Activated naive CD8-positive, alpha-beta T cell treated with anti-CD3 and anti-CD28 coated beads, Interleukin-2, amount 10 ng/mL, durations not matched to agents 7 days and 5 days (primary cell): ENCODE results near the gene PCDHGC4. TPM values are rescaled to one million over a fixed set of nuclear protein-coding genes. Genes with fewer than 3 reads are reported as not detected.

Experiments
- ATAC-seq: fragments of 150-1000 bp; cut with Tn5 transposase; one replicate; pipeline ENCODE4 v1.10.0; 2021; ENCODE audit warnings: low read depth, moderate library complexity
- POLR2A ChIA-PET: fragments of 350-600 bp; sonication (Branson Sonifier 250); formaldehyde crosslinking; loops from one replicate; lab custom pipeline; 2021; ENCODE audit warnings: antibody characterized with exemption; lab: Charles Lee
- DNase-seq: peaks from one replicate; pipeline ENCODE4 v3.0.0; 2021
- H3K27ac Mint-ChIP-seq: one replicate; pipeline ENCODE4 v1.8.0; 2022; ENCODE audit warnings: mild to moderate bottlenecking, mixed read lengths
- H3K27me3 Mint-ChIP-seq: one replicate; pipeline ENCODE4 v1.8.0; 2022; ENCODE audit warnings: mild to moderate bottlenecking, moderate library complexity, mixed read lengths
- H3K36me3 Mint-ChIP-seq: one replicate; pipeline ENCODE4 v1.8.0; 2021; ENCODE audit warnings: mild to moderate bottlenecking, mixed read lengths
- H3K4me1 Mint-ChIP-seq: one replicate; pipeline ENCODE4 v1.8.0; 2021; ENCODE audit warnings: mixed read lengths
- H3K4me3 Mint-ChIP-seq: one replicate; pipeline ENCODE4 v1.8.0; 2022; ENCODE audit warnings: mild to moderate bottlenecking, moderate library complexity, mixed read lengths
- H3K9me3 Mint-ChIP-seq: one replicate; pipeline ENCODE4 v1.8.0; 2021; ENCODE audit warnings: mixed read lengths
- total RNA-seq, 2 experiments: library from RNA; stranded (reverse); gene quantifications; one replicate each; pipeline ENCODE4 v1.2.3, GENCODE V29; 2021

The PCDHGC4 gene
- total RNA-seq, 2 experiments from 2014 or later, result not detected

DNA sequence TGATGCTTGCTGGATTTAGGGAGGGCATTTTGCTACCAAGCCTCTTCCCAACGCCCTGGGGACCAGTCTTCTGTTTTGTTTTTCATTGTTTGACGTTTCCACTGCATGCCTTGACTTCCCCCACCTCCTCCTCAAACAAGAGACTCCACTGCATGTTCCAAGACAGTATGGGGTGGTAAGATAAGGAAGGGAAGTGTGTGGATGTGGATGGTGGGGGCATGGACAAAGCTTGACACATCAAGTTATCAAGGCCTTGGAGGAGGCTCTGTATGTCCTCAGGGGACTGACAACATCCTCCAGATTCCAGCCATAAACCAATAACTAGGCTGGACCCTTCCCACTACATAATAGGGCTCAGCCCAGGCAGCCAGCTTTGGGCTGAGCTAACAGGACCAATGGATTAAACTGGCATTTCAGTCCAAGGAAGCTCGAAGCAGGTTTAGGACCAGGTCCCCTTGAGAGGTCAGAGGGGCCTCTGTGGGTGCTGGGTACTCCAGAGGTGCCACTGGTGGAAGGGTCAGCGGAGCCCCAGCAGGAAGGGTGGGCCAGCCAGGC, 27.0 kb downstream of the PCDHGC4 start:
- Mint-ChIP-seq H3K27ac (no peak overlapping the region), H3K4me3 (no peak overlapping the region), H3K27me3 (no peaks in the 10 kb centered on the region), H3K4me1 (peaks cover 26% of the 10 kb centered on the region), H3K9me3 (no peaks in the 10 kb centered on the region), H3K36me3 (peaks cover 13% of the 10 kb centered on the region)
- DNase-seq, result no peak
- no peak for ATAC-seq
- POLR2A ChIA-PET, result no interaction called here

DNA sequence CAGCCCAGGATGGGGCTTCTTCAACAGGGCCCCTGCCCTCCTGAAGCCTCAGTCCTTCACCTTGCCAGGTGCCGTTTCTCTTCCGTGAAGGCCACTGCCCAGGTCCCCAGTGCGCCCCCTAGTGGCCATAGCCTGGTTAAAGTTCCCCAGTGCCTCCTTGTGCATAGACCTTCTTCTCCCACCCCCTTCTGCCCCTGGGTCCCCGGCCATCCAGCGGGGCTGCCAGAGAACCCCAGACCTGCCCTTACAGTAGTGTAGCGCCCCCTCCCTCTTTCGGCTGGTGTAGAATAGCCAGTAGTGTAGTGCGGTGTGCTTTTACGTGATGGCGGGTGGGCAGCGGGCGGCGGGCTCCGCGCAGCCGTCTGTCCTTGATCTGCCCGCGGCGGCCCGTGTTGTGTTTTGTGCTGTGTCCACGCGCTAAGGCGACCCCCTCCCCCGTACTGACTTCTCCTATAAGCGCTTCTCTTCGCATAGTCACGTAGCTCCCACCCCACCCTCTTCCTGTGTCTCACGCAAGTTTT, 27.6 kb downstream of the PCDHGC4 start:
- Mint-ChIP-seq H3K36me3 (peaks cover 16% of the 10 kb centered on the region), H3K9me3 (no peaks in the 10 kb centered on the region), H3K4me3 (peak overlapping the region; percentile 80), H3K27me3 (no peaks in the 10 kb centered on the region), H3K4me1 (peaks cover 26% of the 10 kb centered on the region), H3K27ac (peak overlapping the region; percentile 26)
- POLR2A ChIA-PET, result interaction anchor here (1.0 kb wide), 1 partner anchor 192 kb away, joined by 4 read pairs; the partner anchor contains the start of gene TAF7
- DNase-seq, result peak; percentile 88
- ATAC-seq, result peak; percentile 56

DNA sequence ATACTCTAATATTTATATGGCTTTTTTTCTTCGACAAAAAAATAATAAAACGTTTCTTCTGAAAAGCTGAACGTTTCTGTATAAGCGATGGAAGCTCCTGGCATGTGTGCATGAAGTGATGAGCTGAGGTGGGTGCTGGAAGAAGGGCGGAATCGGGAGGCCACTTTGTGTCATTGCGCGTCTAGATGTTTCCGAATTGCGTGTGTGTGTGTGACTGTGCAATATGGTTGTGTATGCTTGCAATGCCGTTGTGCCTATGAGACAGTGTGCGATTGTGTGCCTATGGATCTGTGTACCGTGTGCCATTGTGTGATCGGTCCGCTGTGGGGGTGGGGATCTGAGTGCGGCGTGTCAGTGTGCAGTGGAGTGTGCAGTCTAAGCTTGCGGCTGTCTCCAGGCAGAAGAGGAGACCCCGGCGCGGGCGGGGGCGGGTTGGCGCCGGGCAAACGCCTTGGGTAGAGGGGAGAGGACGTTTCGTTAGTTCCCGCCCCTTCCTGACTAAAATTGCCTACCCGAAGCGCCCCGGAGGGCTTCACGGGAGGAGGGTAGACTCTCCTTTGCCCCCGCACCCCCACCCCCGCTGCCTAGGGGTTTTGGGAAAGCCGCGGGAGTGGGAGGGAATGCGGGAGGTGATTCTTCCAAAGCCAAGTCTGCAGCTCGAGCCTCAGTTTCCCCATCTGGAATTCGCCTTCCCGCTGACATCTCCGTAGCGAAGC, 28.2 kb downstream of the PCDHGC4 start:
- ATAC-seq (peak; percentile 18), DNase-seq (peak; percentile 43)
- H3K9me3 Mint-ChIP-seq, result no peaks in the 10 kb centered on the region
- H3K27ac Mint-ChIP-seq, result peak overlapping the region; percentile 69
- peaks cover 26% of the 10 kb centered on the region for H3K4me1 Mint-ChIP-seq
- peak overlapping the region; percentile 80 for H3K4me3 Mint-ChIP-seq
- H3K36me3 Mint-ChIP-seq, result peaks cover 17% of the 10 kb centered on the region
- POLR2A ChIA-PET, result interaction anchor here (1.0 kb wide), 1 partner anchor 193 kb away, joined by 4 read pairs; the partner anchor contains the start of gene TAF7
- H3K27me3 Mint-ChIP-seq, result no peaks in the 10 kb centered on the region

DNA sequence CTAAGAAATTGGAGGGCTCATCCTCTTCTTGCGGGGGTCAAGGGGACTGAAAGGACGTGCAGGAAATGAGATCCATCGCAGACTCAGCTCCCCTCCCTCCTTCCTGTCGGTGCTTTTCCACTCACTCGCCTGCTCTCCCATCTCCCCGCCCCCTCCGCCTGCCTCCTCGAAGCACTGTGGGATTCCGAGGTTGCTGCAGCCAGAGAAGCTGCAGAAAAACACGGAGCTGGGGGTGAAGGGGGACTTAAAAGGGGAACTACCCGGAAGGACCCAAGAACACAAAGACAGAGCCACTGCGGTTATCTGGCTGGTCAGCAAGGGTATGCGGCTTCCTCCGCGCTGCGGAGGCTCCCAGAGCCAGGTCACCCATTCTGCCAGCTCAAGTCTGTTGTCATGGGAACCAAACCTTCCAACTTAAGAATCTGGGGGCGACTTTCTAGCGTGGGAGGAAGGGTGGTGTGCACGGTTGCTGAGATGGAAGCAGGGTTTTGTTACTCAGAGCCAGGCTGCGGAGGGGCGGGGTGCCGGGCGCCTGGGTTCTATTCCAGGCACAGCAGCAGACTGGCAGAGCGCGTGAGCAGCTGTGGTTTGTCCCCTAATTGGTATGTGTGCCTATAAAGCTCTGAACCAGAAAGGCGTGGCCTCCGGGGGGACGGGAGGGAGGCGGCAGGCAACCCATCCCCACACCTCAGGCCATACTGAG, 28.9 kb downstream of the PCDHGC4 start:
- Mint-ChIP-seq H3K27me3 (no peaks in the 10 kb centered on the region), H3K9me3 (no peaks in the 10 kb centered on the region), H3K27ac (peak overlapping the region; percentile 57), H3K36me3 (peaks cover 18% of the 10 kb centered on the region), H3K4me3 (peak overlapping the region; percentile 80), H3K4me1 (peaks cover 26% of the 10 kb centered on the region)
- DNase-seq, result peak; percentile 49
- peak; percentile 37 for ATAC-seq
- POLR2A ChIA-PET, result no interaction called here

DNA sequence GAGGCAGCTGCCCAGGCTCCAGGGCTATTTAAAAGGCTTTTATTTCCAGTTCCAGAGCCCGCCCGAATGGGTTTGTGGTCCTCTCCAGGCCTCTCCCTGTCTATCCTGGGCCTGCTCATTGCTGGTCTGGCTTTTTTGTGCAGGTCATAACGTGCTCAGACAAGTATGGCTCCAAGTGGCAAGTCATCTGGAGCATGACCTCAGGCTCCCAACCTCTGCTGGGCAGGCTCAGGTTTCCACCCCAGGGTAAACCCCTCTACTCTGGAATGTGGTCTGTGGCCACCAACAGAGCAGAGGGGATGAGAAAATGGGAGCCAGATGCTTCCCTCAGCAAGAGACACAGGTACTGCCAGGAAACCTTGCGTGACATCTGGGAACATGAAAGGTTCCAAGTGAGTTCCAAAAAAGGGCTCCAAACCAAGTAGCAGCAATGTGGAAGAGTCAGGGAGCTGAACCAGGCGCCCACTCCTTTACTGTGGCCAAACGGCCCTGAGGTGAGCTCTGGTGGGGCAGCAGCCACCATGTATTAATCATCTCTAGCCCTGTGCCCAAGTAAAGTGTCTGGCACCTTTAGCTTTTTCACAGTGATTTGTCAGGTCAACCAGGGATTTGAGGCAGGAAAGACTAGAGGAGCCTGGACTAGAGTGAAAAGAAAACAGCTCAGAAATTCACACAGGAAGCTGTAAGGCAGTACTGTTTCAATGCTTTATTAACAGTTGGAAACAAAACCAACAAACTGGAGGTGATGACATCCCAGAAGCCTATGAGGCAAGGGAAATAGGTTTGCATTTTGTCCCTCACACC, 29.7 kb downstream of the PCDHGC4 start:
- Mint-ChIP-seq H3K9me3 (no peaks in the 10 kb centered on the region), H3K27me3 (no peaks in the 10 kb centered on the region), H3K4me3 (no peak overlapping the region)

DNA sequence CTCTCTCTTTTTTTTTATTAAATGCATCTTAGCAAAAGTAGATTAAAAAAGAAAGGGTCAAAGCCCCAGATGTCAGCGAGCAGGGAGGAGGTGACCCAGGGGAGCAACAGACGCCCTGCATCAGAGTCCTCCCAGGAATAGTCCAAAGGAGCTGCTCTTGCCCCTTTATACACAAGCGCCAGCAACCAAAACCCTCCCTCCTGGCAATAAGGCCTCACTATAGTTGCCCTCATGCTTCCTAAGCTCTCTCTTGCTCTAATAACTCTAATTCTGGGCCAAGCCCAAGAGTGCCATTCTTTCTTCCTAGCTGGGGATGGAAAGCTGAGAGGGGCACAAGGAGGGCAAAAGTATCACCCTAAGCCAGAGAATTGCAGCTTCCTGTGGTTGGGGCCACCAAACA, 30.3 kb downstream of the PCDHGC4 start:
- DNase-seq (no peak), ATAC-seq (no peak)
- H3K27ac Mint-ChIP-seq, result peak overlapping the region; percentile 24
- peaks cover 26% of the 10 kb centered on the region for H3K4me1 Mint-ChIP-seq
- H3K9me3 Mint-ChIP-seq, result no peaks in the 10 kb centered on the region
- H3K4me3 Mint-ChIP-seq, result no peak overlapping the region
- no peaks in the 10 kb centered on the region for H3K27me3 Mint-ChIP-seq
- POLR2A ChIA-PET, result no interaction called here
- H3K36me3 Mint-ChIP-seq, result peaks cover 29% of the 10 kb centered on the region

More for the DNA sequence above, 29.7 kb downstream of the PCDHGC4 start:
- Mint-ChIP-seq H3K36me3 (peaks cover 23% of the 10 kb centered on the region), H3K27ac (no peak overlapping the region), H3K4me1 (peaks cover 26% of the 10 kb centered on the region)
- POLR2A ChIA-PET, result no interaction called here
- no peak for DNase-seq
- ATAC-seq, result no peak

DNA sequence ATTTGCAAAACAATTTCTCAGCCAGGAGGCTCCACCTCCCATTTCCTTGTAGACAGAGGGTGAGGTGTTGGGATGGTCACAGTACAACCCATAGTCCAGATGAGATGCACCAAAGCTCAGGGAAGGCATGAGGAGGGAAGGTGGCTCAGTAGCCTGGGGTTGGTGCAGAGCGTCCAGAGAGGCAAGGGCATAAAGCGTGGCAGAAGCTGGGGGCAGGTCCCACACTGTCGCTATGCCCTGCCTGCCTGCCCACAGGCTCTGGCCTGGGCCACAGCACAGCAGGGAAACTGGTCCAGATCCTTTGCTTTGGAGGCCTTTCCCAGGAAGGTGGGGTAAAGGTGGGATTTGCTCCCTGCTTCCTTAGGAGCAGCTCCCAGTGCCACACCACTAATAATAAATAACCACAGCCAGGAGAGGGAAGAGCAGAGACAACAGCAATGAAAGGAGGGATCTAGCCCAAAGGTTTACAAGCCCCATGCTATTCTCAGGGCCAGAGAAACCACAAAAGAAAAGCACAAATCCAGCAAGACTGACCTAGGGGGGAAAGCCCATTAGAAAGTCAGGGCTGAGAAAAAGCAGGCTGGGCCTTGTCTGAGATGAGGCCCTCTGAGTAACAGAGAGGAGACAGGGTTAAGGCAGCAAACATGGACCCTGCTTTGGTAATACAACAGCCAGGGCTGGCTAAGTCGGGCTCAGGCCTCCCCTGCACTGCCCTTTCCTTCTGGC, 31.3 kb downstream of the PCDHGC4 start:
- peaks cover 32% of the 10 kb centered on the region for H3K36me3 Mint-ChIP-seq
- H3K27me3 Mint-ChIP-seq, result no peaks in the 10 kb centered on the region
- DNase-seq, result no peak
- no peak for ATAC-seq
- H3K9me3 Mint-ChIP-seq, result no peaks in the 10 kb centered on the region
- H3K27ac Mint-ChIP-seq, result no peak overlapping the region
- POLR2A ChIA-PET, result no interaction called here
- peaks cover 26% of the 10 kb centered on the region for H3K4me1 Mint-ChIP-seq
- no peak overlapping the region for H3K4me3 Mint-ChIP-seq

DNA sequence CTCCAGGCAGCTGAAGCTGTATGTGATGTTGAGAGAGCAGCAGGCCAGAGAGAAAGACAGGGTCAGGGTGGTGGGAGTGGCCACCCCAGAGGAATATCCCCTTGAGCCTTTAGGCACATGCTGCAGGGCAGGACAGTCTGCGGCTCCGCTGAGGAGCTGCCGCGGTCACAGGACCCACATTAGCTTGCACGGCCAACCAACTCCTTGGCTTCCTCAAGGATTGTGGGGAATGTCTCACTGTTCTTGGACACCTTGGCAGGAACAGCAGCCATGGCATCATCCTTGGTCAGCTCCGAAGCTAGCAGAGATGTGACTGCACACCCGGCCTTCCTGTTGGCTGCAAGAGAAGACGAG, 31.8 kb downstream of the PCDHGC4 start:
- Mint-ChIP-seq H3K4me3 (no peak overlapping the region), H3K27me3 (no peaks in the 10 kb centered on the region), H3K9me3 (no peaks in the 10 kb centered on the region), H3K27ac (no peak overlapping the region), H3K4me1 (peaks cover 31% of the 10 kb centered on the region), H3K36me3 (peaks cover 36% of the 10 kb centered on the region)
- POLR2A ChIA-PET, result no interaction called here
- no peak for ATAC-seq
- no peak for DNase-seq

DNA sequence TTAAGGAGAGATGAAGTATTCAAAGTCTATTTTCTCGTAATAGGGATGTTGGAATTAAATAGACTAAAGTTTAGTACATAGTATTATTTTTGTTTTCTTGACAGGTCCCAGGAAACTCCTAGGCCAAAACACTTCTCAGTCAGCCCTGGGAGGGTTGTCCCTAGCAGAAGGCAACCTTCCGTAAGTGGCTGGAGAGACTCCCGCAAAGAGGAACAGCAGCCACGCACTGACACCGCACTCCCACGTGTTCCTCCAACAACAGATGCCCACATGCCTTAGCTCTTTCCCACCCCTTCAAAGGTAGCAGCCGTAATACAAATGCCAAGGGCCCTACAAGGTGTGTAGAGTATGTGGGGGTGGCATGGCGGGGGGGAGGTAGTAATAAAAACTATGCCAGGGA, 32.5 kb downstream of the PCDHGC4 start:
- no peak overlapping the region for H3K27ac Mint-ChIP-seq
- POLR2A ChIA-PET, result interaction anchor here (1.1 kb wide), 1 partner anchor 11 kb away, joined by 3 read pairs; no protein-coding TSS in a partner anchor
- H3K4me3 Mint-ChIP-seq, result no peak overlapping the region
- H3K9me3 Mint-ChIP-seq, result no peaks in the 10 kb centered on the region
- ATAC-seq (no peak), DNase-seq (no peak)
- H3K36me3 Mint-ChIP-seq, result peaks cover 40% of the 10 kb centered on the region
- peaks cover 34% of the 10 kb centered on the region for H3K4me1 Mint-ChIP-seq
- H3K27me3 Mint-ChIP-seq, result no peaks in the 10 kb centered on the region

DNA sequence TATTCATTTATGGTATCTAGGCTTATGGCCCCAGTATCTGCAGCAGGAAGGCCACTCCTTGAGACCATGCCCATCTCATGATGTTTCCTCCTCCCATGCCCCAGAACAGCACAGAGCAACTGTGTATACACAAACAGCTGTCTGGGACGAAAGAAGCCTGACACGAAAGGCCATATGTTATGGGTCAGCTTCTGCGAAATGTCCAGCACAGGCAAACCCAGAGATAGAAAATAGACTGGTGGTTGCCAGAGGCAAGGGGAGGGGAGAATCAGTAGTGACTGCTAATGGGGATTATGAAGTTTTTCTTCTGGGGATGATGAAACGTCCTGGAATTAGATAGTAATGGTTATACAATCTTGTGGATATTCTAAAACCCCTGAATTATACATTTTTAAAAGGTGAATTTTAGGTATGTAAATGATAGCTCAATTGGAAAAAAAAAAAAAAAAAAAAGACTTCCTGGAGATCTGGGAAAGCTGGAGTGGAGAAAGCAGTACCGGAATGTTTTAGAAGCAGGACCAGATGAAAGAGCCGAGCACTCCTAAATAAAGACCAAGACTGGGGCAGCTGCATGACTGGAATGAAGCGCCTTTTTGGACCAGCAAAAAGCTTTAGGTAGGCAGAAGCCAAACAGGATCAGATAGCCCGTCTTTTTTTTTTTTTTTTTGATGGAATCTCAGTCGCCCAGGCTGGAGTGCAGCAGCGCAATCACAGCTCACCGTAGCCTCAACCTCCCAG, 33.2 kb downstream of the PCDHGC4 start:
- DNase-seq, result no peak
- ATAC-seq, result no peak
- no peaks in the 10 kb centered on the region for H3K9me3 Mint-ChIP-seq
- POLR2A ChIA-PET, result interaction anchor here (1.1 kb wide), 1 partner anchor 10 kb away, joined by 3 read pairs; no protein-coding TSS in a partner anchor
- no peak overlapping the region for H3K27ac Mint-ChIP-seq
- peaks cover 38% of the 10 kb centered on the region for H3K36me3 Mint-ChIP-seq
- H3K27me3 Mint-ChIP-seq, result no peaks in the 10 kb centered on the region
- H3K4me1 Mint-ChIP-seq, result peaks cover 35% of the 10 kb centered on the region
- H3K4me3 Mint-ChIP-seq, result no peak overlapping the region

DNA sequence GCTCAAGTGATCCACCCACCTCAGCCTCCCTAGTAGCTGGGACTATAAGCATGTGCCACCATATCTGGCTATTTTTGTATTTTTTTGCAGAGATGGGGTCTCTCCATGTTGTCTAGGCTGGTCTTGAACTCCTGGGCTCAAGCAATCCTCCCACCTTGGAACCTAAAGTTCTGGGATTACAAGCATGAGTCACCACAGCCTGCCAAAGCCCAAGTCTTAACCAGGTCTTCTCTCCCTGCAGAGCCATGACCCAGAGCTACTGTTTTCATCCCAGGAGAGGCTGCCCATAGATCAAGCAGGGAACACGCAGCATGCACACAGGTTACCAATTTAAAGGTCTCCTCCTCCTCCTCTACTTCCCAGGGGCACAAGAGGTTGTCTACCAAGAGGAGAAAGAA, 33.8 kb downstream of the PCDHGC4 start:
- DNase-seq, result no peak
- no peak for ATAC-seq
- H3K4me1 Mint-ChIP-seq, result peaks cover 34% of the 10 kb centered on the region
- H3K4me3 Mint-ChIP-seq, result no peak overlapping the region
- H3K36me3 Mint-ChIP-seq, result peaks cover 41% of the 10 kb centered on the region
- no peak overlapping the region for H3K27ac Mint-ChIP-seq
- H3K9me3 Mint-ChIP-seq, result no peaks in the 10 kb centered on the region
- POLR2A ChIA-PET, result no interaction called here
- no peaks in the 10 kb centered on the region for H3K27me3 Mint-ChIP-seq
